Measurements from ENCODE around the gene GUCA2A.

Gene GUCA2A

GRCh38 chr1:42176902-42177519 is 12.5 kb upstream of the GUCA2A start:
- peak; percentile 62 for DNase-seq

- no peak for DNase-seq
Measured at GRCh38 chr1:42175314-42176054, 10.9 kb upstream of the GUCA2A start.

GRCh38 chr1:42173961-42174735 is 9.6 kb upstream of the GUCA2A start:
- peak; percentile 61 for DNase-seq

GRCh38 chr1:42173155-42173933 is 8.8 kb upstream of the GUCA2A start:
- DNase-seq, result peak; percentile 89

- DNase-seq, result peak; percentile 22
Measured at GRCh38 chr1:42172381-42173133, 8.0 kb upstream of the GUCA2A start.

- DNase-seq, result no peak
Measured at GRCh38 chr1:42171679-42172266, 7.2 kb upstream of the GUCA2A start.

- DNase-seq, result peak; percentile 53
Measured at GRCh38 chr1:42170779-42171621, 6.5 kb upstream of the GUCA2A start.

- DNase-seq, result no peak
Measured at GRCh38 chr1:42168763-42169162, 4.2 kb upstream of the GUCA2A start.

- no peak for DNase-seq
Measured at GRCh38 chr1:42168391-42168670, 3.8 kb upstream of the GUCA2A start.

- DNase-seq, result no peak
Measured at GRCh38 chr1:42167611-42168390, 3.3 kb upstream of the GUCA2A start.

GRCh38 chr1:42165511-42166210 is 1.1 kb upstream of the GUCA2A start:
- peak; percentile 65 for DNase-seq

GRCh38 chr1:42163536-42164503 is 725 bp downstream of the GUCA2A start:
- no peak for DNase-seq

- no peak for DNase-seq
Measured at GRCh38 chr1:42163114-42163513, 1.4 kb downstream of the GUCA2A start.

GRCh38 chr1:42162181-42162580 is 2.4 kb downstream of the GUCA2A start:
- DNase-seq, result no peak

GRCh38 chr1:42158189-42158588 is 6.4 kb downstream of the GUCA2A start:
- no peak for DNase-seq

- no peak for DNase-seq
Measured at GRCh38 chr1:42157667-42158066, 6.9 kb downstream of the GUCA2A start.

GRCh38 chr1:42155362-42155761 is 9.2 kb downstream of the GUCA2A start:
- no peak for DNase-seq

- DNase-seq, result no peak
Measured at GRCh38 chr1:42154685-42155084, 9.9 kb downstream of the GUCA2A start.

All from eye (tissue), 1 donor.